Measurements from ENCODE around the gene YAF2.

The YAF2 gene, protein sequence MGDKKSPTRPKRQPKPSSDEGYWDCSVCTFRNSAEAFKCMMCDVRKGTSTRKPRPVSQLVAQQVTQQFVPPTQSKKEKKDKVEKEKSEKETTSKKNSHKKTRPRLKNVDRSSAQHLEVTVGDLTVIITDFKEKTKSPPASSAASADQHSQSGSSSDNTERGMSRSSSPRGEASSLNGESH

DNA sequence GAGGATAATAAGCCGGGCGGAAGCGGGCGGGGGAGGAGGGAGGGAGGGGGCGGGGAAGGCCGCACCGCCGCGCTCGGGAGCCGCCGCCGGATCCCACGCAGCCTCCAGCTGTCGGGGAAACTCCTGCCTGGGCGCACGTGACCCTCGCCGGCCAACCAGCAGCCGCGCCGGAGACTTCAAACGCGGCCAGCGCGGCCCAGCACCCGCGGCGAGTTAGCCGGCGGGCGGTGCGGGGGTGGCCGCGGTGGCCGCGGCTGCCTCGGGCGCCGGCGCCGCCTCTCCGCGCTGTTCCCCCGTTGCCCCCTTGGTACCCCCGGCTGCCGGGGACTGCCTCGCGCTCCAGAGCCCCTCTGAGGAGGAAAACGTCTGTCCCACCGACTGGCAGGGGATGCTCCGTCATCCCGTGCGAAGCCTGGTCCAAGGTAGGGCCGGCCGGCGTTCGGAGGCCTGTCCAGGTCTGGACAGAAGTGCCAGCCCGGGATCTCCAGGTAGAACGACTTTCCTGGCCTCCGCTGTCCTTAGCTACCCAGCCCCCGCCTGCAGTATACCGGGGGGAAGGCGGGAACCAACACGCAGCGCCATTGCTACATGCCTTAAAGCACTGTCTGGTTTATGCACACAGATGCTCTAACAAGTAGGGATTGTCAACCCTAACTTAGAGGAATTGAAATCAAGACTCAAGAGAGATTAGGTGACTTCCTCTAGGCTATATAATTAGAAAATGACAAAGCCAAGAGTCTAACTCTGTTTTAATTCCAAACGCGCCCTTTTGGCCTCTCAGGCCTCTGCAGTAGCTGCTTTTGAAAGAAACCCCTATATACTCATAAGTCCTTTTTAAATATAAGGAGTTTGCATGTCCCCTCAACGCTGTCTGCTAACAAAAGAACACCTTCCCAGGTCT is at the start of gene YAF2:
TSS of gene YAF2 (minus strand) at position 9 of the 901 bp plus-strand sequence. CDS start 68 bp downstream, outside the sequence.
- in situ Hi-C loops (cut with MboI; ENCODE audit: low sequenced_read_pairs), result no loop called here
- H3K4me1 ChIP-seq, result peaks cover 35% of the 10 kb centered on the region
- H3K9me3 ChIP-seq, result no peaks in the 10 kb centered on the region
- DNase-seq (ENCODE audit: low spot score in 2 of 2), result peak; percentile 87 to 92
- peak within 1 kb of the TSS; percentile 50 for H3K4me3 ChIP-seq
- no peaks in the 10 kb centered on the region; the same call in none of the 2 replicates for H3K36me3 ChIP-seq (replicated peaks)
- no peaks in the 10 kb centered on the region for H3K27me3 ChIP-seq (ENCODE audit: low read depth)

DNA sequence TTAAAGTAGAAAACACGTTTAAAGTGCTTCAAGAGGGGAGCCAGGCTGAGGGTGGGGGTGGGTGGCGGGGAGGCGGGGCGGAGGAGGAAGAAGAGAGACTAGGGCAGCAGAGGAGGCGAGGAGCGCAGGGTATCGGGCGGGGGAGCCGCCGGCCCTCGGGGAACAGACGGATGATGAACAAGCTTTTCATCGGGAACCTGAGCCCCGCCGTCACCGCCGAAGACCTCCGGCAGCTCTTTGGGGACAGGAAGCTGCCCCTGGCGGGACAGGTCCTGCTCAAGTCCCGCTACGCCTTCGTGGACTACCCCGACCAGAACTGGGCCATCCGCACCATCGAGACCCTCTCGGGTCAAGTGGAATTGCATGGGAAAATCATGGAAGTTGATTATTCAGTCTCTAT is 48.7 kb upstream of the YAF2 start:
- no peaks in the 10 kb centered on the region for H3K27me3 ChIP-seq (ENCODE audit: low read depth)
- DNase-seq (ENCODE audit: low spot score in 2 of 2), result no peak
- H3K4me1 ChIP-seq, result peaks cover 4% of the 10 kb centered on the region
- no peaks in the 10 kb centered on the region for H3K9me3 ChIP-seq
- H3K4me3 ChIP-seq, result no peak overlapping the region
- in situ Hi-C loops (cut with MboI; ENCODE audit: low sequenced_read_pairs), result no loop called here
- no peaks in the 10 kb centered on the region for H3K36me3 ChIP-seq (replicated peaks)

DNA sequence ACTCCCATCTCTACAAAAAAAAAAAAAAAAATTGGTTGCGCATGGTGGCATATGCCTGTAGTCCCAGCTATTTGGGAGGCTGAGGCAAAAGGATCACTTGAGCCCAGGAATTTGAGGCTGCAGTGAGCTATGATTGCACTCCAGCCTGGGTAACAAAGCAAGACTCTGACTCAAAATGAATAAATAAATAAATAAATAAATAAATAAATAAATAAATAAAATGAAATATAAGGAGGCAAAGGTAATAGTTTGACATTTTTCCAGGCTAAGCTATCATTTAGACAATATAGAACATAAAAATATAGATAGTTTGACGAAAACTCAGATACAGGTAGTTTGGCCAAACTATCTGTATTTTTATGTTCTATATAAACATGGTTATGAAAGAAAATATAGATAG is 47.4 kb upstream of the YAF2 start:
- Histone ChIP-seq H3K4me3 (no peak overlapping the region), H3K36me3 (replicated peaks) (no peaks in the 10 kb centered on the region), H3K4me1 (peaks cover 4% of the 10 kb centered on the region), H3K27me3 (ENCODE audit: low read depth) (no peaks in the 10 kb centered on the region), H3K9me3 (no peaks in the 10 kb centered on the region)
- no peak for DNase-seq (ENCODE audit: low spot score in 2 of 2)
- in situ Hi-C loops (cut with MboI; ENCODE audit: low sequenced_read_pairs), result no loop called here

DNA sequence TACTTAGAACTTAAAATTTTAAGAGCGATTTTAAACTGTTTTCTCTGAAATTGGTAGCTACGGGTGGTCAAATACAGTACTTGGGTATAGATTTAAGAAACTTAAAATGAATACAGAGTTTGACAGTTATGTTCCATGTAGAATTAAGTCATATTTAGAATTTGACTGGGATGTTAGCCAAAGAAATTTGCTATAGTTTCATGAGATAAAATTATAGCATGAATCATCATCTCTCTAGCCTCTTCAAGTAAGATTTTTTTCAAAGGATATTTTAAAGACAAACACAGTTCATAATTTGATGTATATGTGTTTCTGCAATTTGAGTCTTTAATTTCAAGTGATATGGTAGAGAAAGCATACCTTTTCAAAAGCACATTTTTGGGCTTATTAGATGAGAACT is 46.8 kb upstream of the YAF2 start:
- DNase-seq (ENCODE audit: low spot score in 2 of 2), result no peak
- no peak overlapping the region for H3K4me3 ChIP-seq
- no peaks in the 10 kb centered on the region for H3K9me3 ChIP-seq
- H3K36me3 ChIP-seq (replicated peaks), result no peaks in the 10 kb centered on the region
- peaks cover 4% of the 10 kb centered on the region for H3K4me1 ChIP-seq
- in situ Hi-C loops (cut with MboI; ENCODE audit: low sequenced_read_pairs), result no loop called here
- H3K27me3 ChIP-seq (ENCODE audit: low read depth), result no peaks in the 10 kb centered on the region

DNA sequence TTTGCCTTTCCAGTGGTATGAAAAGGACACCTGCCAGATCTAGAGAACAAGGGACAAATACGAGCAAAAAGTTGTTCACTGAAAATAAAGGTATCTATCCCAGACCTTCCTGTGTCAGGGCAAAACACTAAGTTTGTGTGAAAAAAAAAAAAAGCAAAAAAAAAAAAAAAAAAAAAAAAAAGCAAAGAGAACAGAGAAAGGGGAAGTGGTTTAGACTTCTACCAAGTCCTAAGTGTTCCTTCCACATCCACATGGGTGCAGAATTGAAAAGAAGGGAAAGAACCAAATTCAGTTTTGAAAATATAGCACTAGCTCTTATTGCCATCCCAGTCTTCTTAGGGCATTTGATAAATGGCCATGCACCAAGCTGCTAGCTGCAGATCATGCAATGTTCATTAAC is 46.1 kb upstream of the YAF2 start:
- peaks cover 4% of the 10 kb centered on the region for H3K4me1 ChIP-seq
- H3K9me3 ChIP-seq, result no peaks in the 10 kb centered on the region
- H3K36me3 ChIP-seq (replicated peaks), result no peaks in the 10 kb centered on the region
- DNase-seq (ENCODE audit: low spot score in 2 of 2), result no peak
- H3K27me3 ChIP-seq (ENCODE audit: low read depth), result no peaks in the 10 kb centered on the region
- no peak overlapping the region for H3K4me3 ChIP-seq
- in situ Hi-C loops (cut with MboI; ENCODE audit: low sequenced_read_pairs), result no loop called here

DNA sequence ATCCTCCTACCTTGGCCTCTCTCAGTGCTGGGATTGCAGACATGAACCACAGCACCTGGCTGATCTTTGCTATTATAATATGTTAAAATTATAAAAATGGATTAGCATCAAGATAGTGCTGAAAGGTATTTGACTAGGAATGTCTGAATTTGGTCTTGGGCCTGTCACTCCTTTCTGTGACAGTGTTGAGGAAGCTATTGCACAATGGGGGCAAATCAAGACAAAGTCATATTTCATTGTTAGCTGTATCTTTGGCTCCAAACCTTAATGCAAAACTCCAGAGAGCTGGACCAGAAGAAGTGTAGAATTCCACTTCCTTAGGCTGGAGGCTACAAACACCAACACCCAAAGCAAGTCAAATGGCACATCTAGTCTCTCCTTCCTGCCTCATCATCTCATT is 45.7 kb upstream of the YAF2 start:
- in situ Hi-C loops (cut with MboI; ENCODE audit: low sequenced_read_pairs), result no loop called here
- H3K27me3 ChIP-seq (ENCODE audit: low read depth), result no peaks in the 10 kb centered on the region
- no peak for DNase-seq (ENCODE audit: low spot score in 2 of 2)
- peaks cover 4% of the 10 kb centered on the region for H3K4me1 ChIP-seq
- no peaks in the 10 kb centered on the region for H3K36me3 ChIP-seq (replicated peaks)
- no peak overlapping the region for H3K4me3 ChIP-seq
- no peaks in the 10 kb centered on the region for H3K9me3 ChIP-seq

DNA sequence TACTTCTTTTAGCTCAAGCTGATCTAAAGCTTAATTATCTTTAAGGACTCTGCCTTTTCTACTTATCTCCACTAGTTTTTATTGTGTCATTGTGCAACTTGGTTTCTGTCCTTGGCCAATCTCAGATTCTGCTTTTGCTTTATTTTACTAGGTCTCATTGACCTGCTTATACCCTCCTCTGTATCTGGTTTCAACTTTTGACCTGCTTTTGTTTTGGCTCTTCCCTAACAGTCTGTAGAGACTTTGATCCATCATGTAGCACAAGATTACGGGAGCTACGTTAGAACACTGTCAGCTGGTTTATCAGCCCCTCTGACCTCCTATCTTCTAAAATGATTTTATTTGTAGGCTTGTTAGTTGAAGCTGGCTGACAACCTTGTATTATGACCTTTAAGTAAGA is 44.2 kb upstream of the YAF2 start:
- DNase-seq (ENCODE audit: low spot score in 2 of 2), result no peak
- in situ Hi-C loops (cut with MboI; ENCODE audit: low sequenced_read_pairs), result no loop called here
- Histone ChIP-seq H3K4me1 (peaks cover 8% of the 10 kb centered on the region), H3K27me3 (ENCODE audit: low read depth) (no peaks in the 10 kb centered on the region; the same call in 1 of the 2 replicates), H3K4me3 (no peak overlapping the region), H3K9me3 (no peaks in the 10 kb centered on the region), H3K36me3 (replicated peaks) (no peaks in the 10 kb centered on the region)

DNA sequence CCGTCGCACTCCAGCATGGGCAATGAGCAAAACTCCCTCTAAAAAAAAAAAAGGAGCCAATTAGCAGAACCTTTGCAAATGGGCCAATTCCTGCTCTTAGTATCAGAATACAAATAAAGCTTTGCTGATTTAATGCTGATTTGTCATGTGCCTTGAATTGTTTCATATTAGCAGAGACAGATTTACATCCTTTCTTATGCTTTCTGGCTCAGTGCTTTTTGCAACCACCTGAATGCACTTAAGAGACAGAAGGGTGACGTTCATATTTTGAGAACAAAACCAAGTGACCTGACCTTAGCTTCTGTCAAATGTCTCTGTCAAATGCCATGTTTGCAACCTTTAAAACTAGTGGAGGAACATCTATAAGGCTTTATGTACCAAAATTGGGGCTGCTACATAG is 43.8 kb upstream of the YAF2 start:
- Histone ChIP-seq H3K4me1 (peaks cover 8% of the 10 kb centered on the region), H3K27me3 (ENCODE audit: low read depth) (no peaks in the 10 kb centered on the region; the same call in 1 of the 2 replicates), H3K4me3 (no peak overlapping the region), H3K9me3 (no peaks in the 10 kb centered on the region), H3K36me3 (replicated peaks) (no peaks in the 10 kb centered on the region)
- DNase-seq (ENCODE audit: low spot score in 2 of 2), result no peak
- in situ Hi-C loops (cut with MboI; ENCODE audit: low sequenced_read_pairs), result no loop called here

DNA sequence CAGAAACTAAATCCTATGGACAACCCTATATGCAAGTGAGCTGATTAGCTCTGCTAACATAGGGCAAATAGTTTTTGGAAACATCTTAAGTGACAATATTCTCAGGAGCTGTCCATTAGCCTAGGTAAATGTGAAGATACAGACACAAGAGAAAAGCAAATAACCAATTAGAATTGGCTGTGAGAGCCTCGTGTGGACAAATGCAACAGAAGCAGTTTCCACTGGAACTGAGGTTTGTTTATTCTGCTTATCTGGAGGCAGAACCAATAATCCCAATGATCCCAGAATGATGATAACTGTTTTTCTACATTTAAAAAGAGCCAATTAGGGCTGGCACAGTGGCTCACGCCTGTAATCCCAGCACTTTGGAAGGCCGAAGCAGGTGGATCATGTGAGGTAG is 43.2 kb upstream of the YAF2 start:
- H3K4me1 ChIP-seq, result peaks cover 8% of the 10 kb centered on the region
- H3K27me3 ChIP-seq (ENCODE audit: low read depth), result no peaks in the 10 kb centered on the region; the same call in 1 of the 2 replicates
- no peaks in the 10 kb centered on the region for H3K9me3 ChIP-seq
- in situ Hi-C loops (cut with MboI; ENCODE audit: low sequenced_read_pairs), result no loop called here
- no peaks in the 10 kb centered on the region for H3K36me3 ChIP-seq (replicated peaks)
- H3K4me3 ChIP-seq, result no peak overlapping the region
- DNase-seq (ENCODE audit: low spot score in 2 of 2), result no peak

DNA sequence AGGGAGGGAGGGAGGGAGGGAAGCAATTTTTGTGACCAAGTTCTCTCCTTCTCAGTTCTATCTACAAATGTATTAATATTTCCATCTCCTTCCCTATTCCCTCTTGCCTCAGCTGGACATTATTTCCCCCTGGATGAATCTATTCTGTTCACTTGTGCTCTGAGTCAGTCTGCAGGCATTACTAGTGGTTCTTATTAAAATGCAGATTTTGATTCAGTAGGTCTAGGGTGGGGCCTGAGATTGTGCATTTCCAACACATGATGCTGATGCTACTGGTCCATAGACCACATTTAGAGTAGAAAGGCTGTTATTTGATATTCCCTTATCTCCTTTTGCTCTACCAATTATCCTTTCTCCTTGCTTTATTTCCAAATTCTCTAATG is 40.1 kb upstream of the YAF2 start:
- Histone ChIP-seq H3K27me3 (ENCODE audit: low read depth) (no peaks in the 10 kb centered on the region; the same call in 1 of the 2 replicates), H3K36me3 (replicated peaks) (no peaks in the 10 kb centered on the region), H3K4me3 (no peak overlapping the region), H3K4me1 (peaks cover 8% of the 10 kb centered on the region), H3K9me3 (no peaks in the 10 kb centered on the region)
- in situ Hi-C loops (cut with MboI; ENCODE audit: low sequenced_read_pairs), result no loop called here
- DNase-seq (ENCODE audit: low spot score in 2 of 2), result no peak

DNA sequence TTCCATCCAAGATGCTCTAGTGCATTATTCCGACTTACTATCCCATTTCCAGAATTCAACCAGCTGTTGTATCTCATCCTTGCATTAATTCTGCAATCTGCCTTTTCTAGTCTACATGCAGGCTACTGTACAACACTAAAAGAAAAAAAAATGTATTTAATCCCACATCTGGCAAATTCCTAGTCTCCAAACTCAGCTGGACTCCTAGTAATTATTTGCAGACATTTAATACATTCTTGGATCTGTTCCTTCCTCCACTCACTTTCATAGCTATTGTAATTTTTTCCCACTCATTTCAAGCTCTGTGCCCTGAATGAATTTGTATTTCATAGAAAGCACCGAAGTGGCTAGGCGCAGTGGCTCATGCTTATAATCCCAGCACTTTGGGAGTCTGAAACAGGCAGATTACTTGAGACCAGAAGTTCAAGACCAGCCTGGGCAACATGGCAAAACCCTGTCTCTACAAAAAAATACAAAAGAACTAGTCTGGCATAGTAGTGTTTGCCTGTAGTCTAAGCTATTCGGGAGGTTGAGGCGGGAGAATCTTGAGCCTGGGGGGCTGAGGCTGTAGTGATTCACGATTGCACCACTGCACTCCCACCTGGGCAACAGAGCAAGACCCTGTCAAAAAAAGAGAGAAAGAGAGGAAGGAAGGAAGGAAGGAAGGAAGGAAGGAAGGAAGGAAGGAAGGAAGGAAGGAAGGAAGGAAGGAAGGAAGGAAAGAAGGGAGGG is 39.5 kb upstream of the YAF2 start:
- H3K4me3 ChIP-seq, result no peak overlapping the region
- no peak for DNase-seq (ENCODE audit: low spot score in 2 of 2)
- H3K9me3 ChIP-seq, result no peaks in the 10 kb centered on the region
- H3K36me3 ChIP-seq (replicated peaks), result no peaks in the 10 kb centered on the region
- H3K27me3 ChIP-seq (ENCODE audit: low read depth), result no peaks in the 10 kb centered on the region; the same call in 1 of the 2 replicates
- peaks cover 8% of the 10 kb centered on the region for H3K4me1 ChIP-seq
- in situ Hi-C loops (cut with MboI; ENCODE audit: low sequenced_read_pairs), result no loop called here

DNA sequence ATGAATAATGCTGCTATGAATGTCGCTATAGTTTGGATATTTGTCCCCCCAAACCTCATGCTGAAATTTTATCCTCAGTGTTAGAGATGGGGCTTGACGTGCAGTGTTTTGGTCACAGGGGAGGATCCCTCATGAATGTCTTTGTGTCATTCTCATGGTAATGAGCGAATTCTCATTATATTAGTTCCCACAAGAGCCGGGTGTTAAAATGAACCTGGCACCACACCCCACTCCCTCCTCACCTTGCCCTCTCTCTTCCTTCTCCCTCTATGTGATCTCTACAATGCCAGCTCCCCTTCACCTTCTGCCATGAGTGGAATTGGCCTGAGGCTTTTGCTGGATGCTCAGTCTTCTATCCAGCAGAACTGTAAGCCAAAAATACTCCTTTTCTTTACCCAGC is 37.5 kb upstream of the YAF2 start:
- Histone ChIP-seq H3K36me3 (replicated peaks) (no peaks in the 10 kb centered on the region), H3K4me1 (peaks cover 4% of the 10 kb centered on the region; the same call in 1 of the 2 replicates), H3K27me3 (ENCODE audit: low read depth) (no peaks in the 10 kb centered on the region; the same call in 1 of the 2 replicates), H3K4me3 (no peak overlapping the region), H3K9me3 (no peaks in the 10 kb centered on the region)
- in situ Hi-C loops (cut with MboI; ENCODE audit: low sequenced_read_pairs), result no loop called here
- peak in 1 of 2 experiments; percentile 5 for DNase-seq (ENCODE audit: low spot score in 2 of 2)

DNA sequence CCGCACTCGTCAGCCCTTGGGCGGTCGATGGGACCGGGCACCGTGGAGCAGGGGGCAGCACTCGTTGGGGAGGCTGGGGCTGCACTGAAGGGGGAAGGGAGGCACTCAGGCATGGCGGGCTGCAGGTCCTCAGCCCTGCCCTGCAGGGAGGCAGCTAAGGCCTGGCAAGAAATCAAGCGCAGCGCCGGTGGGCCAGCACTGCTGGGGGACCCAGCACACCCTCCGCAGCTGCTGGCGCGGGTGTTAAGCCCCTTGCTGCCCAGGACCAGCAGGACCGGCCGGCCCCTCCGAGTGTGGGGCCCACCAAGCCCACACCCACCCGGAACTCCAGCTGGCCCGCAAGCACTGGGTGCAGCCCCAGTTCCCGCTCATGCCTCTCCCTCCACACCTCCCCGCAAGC is 35.7 kb upstream of the YAF2 start:
- H3K4me1 ChIP-seq, result peaks cover 4% of the 10 kb centered on the region; the same call in 1 of the 2 replicates
- DNase-seq (ENCODE audit: low spot score in 2 of 2), result no peak
- H3K9me3 ChIP-seq, result no peaks in the 10 kb centered on the region
- in situ Hi-C loops (cut with MboI; ENCODE audit: low sequenced_read_pairs), result no loop called here
- no peak overlapping the region for H3K4me3 ChIP-seq
- H3K36me3 ChIP-seq (replicated peaks), result no peaks in the 10 kb centered on the region
- H3K27me3 ChIP-seq (ENCODE audit: low read depth), result no peaks in the 10 kb centered on the region; the same call in 1 of the 2 replicates

DNA sequence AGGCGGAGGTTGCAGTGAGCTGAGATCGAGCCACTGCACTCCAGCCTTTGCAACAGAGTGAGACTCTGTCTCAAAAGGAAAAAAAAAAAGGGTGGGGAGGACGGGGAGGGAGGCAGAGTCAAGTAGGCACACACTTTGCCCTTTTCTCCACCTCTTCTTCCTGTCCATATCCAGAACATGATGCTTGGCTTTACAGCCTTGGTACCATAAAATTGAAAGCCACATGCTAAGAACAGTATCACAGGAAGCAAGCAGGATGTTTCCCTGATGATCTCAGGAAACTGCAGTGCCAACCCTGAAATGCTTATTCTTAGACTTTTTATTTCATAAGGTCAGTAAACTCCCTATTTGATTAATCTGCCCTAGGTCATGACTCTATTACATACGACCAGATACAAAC is 32.5 kb upstream of the YAF2 start:
- H3K4me1 ChIP-seq, result no peaks in the 10 kb centered on the region
- DNase-seq (ENCODE audit: low spot score in 2 of 2), result no peak
- in situ Hi-C loops (cut with MboI; ENCODE audit: low sequenced_read_pairs), result no loop called here
- no peak overlapping the region for H3K4me3 ChIP-seq
- no peaks in the 10 kb centered on the region for H3K9me3 ChIP-seq
- H3K27me3 ChIP-seq (ENCODE audit: low read depth), result no peaks in the 10 kb centered on the region
- no peaks in the 10 kb centered on the region for H3K36me3 ChIP-seq (replicated peaks)

Measured in HAP-1 (cell line).